Calu3 (cell line): ENCODE results near the gene ANKRD55. TPM values are rescaled to one million over a fixed set of nuclear protein-coding genes. Genes with fewer than 3 reads are reported as not detected.

ENCODE experiments used
- BruUV-seq: library from RNA; stranded (reverse); fragments of 400-500 nt; replicated peaks from 2 replicates; lab custom pipeline; 2021; lab: Mats Ljungman, UMichigan
- CTCF ChIA-PET: fragments of 300-600 bp; sonication (Branson Sonifier 250); formaldehyde crosslinking; loops from one replicate; lab custom pipeline; 2022; ENCODE audit warnings: antibody characterized with exemption; lab: Charles Lee
- DNase-seq: peaks from one replicate; pipeline ENCODE4 v3.0.0; 2022
- H3K27ac Mint-ChIP-seq: one replicate; pipeline ENCODE4 v1.8.0; 2022; ENCODE audit warnings: mixed read lengths; ENCODE audit not compliant: unreplicated experiment
- H3K27me3 Mint-ChIP-seq: one replicate; pipeline ENCODE4 v1.8.0; 2022; ENCODE audit warnings: mixed read lengths; ENCODE audit not compliant: unreplicated experiment
- H3K36me3 Mint-ChIP-seq: one replicate; pipeline ENCODE4 v1.8.0; 2022; ENCODE audit warnings: mild to moderate bottlenecking, moderate library complexity, mixed read lengths; ENCODE audit not compliant: insufficient read depth, unreplicated experiment
- H3K4me1 Mint-ChIP-seq: one replicate; pipeline ENCODE4 v1.8.0; 2022; ENCODE audit warnings: mild to moderate bottlenecking, low read depth, mixed read lengths; ENCODE audit not compliant: unreplicated experiment
- H3K4me3 Mint-ChIP-seq: one replicate; pipeline ENCODE4 v1.8.0; 2022; ENCODE audit warnings: mild to moderate bottlenecking, low read depth, moderate library complexity, mixed read lengths; ENCODE audit not compliant: unreplicated experiment
- H3K9me3 Mint-ChIP-seq: one replicate; pipeline ENCODE4 v1.8.0; 2022; ENCODE audit warnings: low read depth, mixed read lengths; ENCODE audit not compliant: unreplicated experiment
- CTCF ChIP-seq: fragments of 200-600 bp; IDR thresholded peaks from one replicate; pipeline ENCODE4 v1.8.0; 2022; ENCODE audit warnings: antibody characterized with exemption; ENCODE audit not compliant: unreplicated experiment
- intact Hi-C: fragments of 100-400 bp; cut with micrococcal nuclease; formaldehyde crosslinking; loops from one replicate; pipeline ENCODE4 v1.10.0; 2022; ENCODE audit not compliant: unreplicated experiment
- total RNA-seq: library from RNA; stranded (reverse); gene quantifications from 2 replicates; pipeline ENCODE4 v1.2.3, GENCODE V29; 2022

ANKRD55 gene
- total RNA-seq, 1 experiment from 2014 or later = not detected

DNA sequence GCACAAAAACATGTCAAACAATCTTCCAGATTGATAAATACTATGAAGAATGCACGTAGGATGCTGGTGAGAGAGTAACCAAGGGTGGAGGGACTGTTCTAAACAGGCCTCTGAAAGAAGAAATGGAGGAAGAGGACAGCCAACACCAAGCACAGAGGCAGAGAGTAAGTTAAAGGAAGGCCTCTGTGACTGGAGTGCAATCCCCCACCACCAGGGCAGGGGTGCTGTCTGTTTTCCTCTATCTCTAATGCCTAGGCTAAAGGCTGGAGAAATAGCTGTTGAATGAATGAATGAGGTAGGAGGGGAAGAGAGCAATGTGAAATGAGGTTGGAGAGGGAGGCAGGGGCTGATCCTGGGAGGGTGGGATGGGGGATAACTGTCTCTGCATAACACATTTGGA lies 88.9 kb downstream of the ANKRD55 start:
- CTCF ChIA-PET = no interaction called here
- intact Hi-C loops = no loop called here
- no peak for TF ChIP-seq CTCF

GRCh38 chr5:56143373-56143714 lies 89.8 kb downstream of the ANKRD55 start:
- no peak for DNase-seq
- Mint-ChIP-seq H3K27me3 (no peaks in the 10 kb centered on the region), H3K36me3 (no peaks in the 10 kb centered on the region), H3K9me3 (no peaks in the 10 kb centered on the region), H3K4me1 (peaks cover 16% of the 10 kb centered on the region), H3K4me3 (no peak overlapping the region), H3K27ac (no peak overlapping the region)
- BruUV-seq = no TSS peak
- CTCF ChIA-PET = no interaction called here
- intact Hi-C loops = no loop called here
- TF ChIP-seq CTCF = no peak

More for the DNA sequence above, 88.9 kb downstream of the ANKRD55 start:
- Mint-ChIP-seq H3K36me3 (no peaks in the 10 kb centered on the region), H3K9me3 (no peaks in the 10 kb centered on the region), H3K27ac (no peak overlapping the region), H3K4me3 (no peak overlapping the region), H3K4me1 (peaks cover 16% of the 10 kb centered on the region), H3K27me3 (no peaks in the 10 kb centered on the region)
- no peak for DNase-seq
- BruUV-seq = no TSS peak

DNA sequence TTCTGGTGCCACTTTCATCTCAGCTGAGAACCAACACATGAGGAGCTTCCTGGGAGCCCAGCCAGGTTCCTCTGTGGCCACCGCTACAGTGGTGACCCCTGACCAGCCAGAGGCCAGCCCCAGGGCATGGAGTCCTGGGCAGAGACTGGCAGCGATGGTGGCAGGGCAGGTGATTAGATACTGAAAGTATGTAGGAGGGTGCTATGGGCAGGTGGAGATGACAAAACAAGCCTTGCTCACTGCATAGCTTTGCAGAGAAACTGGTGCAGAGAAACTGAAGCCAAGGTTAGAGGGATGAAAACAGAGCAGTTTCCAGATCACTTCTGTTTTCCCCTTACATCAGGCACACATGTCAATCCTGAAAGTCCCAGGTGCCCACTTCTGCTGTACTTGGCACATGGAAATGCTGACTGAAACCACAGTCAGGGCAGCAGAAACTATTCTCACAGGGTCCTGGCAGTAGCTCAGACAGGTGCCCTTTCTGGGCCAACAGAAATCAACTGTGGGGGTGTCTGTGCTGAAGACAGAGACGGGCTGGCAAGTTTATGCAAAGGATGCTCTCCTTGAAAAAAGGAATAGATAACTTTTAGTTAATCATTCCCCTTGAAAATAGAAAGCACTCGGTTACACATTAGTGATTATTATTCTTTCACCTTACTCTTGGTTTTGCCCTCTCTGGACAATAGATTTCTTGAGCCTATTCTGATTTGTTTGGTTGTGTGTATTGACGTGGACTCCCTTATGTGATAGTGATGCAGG lies 90.3 kb downstream of the ANKRD55 start:
- peaks cover 16% of the 10 kb centered on the region for H3K4me1 Mint-ChIP-seq
- BruUV-seq = no TSS peak
- H3K9me3 Mint-ChIP-seq = no peaks in the 10 kb centered on the region
- no peaks in the 10 kb centered on the region for H3K36me3 Mint-ChIP-seq
- no peak overlapping the region for H3K4me3 Mint-ChIP-seq
- peak; percentile 62 for DNase-seq
- H3K27me3 Mint-ChIP-seq = no peaks in the 10 kb centered on the region
- no peak for TF ChIP-seq CTCF
- intact Hi-C loops = no loop called here
- CTCF ChIA-PET = interaction anchor here (0.7 to 0.8 kb wide), 2 partner anchors 12 to 213 kb away, joined by 3 read pairs; no protein-coding TSS in a partner anchor
- no peak overlapping the region for H3K27ac Mint-ChIP-seq

DNA sequence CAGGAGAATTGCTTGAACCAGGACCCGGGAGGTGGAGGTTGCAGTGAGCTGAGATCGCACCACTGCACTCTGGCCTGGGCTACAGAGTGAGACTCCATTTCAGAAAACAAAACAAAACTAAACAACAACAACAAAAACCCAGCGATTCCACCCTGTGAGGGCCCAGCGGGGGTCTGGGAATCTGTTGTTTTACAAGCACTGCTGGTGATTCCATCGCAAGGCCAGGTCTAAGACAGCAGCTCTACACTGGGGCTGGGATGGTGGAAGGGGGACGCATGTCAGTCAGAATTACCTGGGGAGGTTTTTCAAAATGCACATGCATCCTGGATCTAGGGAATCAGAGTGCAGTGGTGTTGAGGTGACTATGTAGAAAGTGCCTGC lies 90.9 kb downstream of the ANKRD55 start:
- no peak for DNase-seq
- intact Hi-C loops = no loop called here
- H3K4me1 Mint-ChIP-seq = peaks cover 16% of the 10 kb centered on the region
- no TSS peak for BruUV-seq
- H3K9me3 Mint-ChIP-seq = no peaks in the 10 kb centered on the region
- CTCF ChIA-PET = interaction anchor here (0.8 kb wide), 1 partner anchor 11 kb away, joined by 3 read pairs; no protein-coding TSS in a partner anchor
- H3K27ac Mint-ChIP-seq = no peak overlapping the region
- no peak for TF ChIP-seq CTCF
- no peaks in the 10 kb centered on the region for H3K36me3 Mint-ChIP-seq
- no peak overlapping the region for H3K4me3 Mint-ChIP-seq
- H3K27me3 Mint-ChIP-seq = no peaks in the 10 kb centered on the region
